Spleen (tissue), 11 donors: ENCODE results near the gene PTPRM. TPM values are rescaled to one million over a fixed set of nuclear protein-coding genes. Genes with fewer than 3 reads are reported as not detected.

Experiments used
- DNase-seq: peaks from one replicate; pipeline ENCODE4 v3.0.0-alpha.2; 2020
- H3K27ac ChIP-seq, 8 donors: fragments of 200-600 bp; sonication (generic) in 7 of 8; 1 replicate in 4 of 8; 2 replicates in 4 of 8; pipeline versions ENCODE4 v1.5.0 to v1.8.0; 2016 to 2021; ENCODE audit warnings: inconsistent platforms in 4 of 8, mild to moderate bottlenecking in 4 of 8, moderate library complexity in 1 of 8
- H3K27me3 ChIP-seq, 7 donors: fragments of 200-600 bp; sonication (generic) in 6 of 7; replicated peaks in 1 of 7; 1 replicate in 4 of 7; 2 replicates in 3 of 7; pipeline versions ENCODE4 v1.5.0 to v1.8.0; 2016 to 2021; ENCODE audit warnings: inconsistent platforms in 3 of 7, mild to moderate bottlenecking in 1 of 7
- H3K36me3 ChIP-seq, 6 donors: fragments of 200-600 bp; sonication (generic) in 5 of 6; 1 replicate in 4 of 6; 2 replicates in 2 of 6; pipeline versions ENCODE4 v1.5.0 to v1.8.0; 2016 to 2021; ENCODE audit warnings: inconsistent platforms in 2 of 6
- H3K4me1 ChIP-seq, 6 donors: fragments of 200-600 bp; sonication (generic) in 5 of 6; 1 replicate in 3 of 6; 2 replicates in 3 of 6; pipeline versions ENCODE4 v1.5.0 to v1.8.0; 2016 to 2021; ENCODE audit warnings: inconsistent platforms in 3 of 6
- H3K4me3 ChIP-seq, 8 donors: fragments of 200-600 bp; sonication (generic) in 7 of 8; 1 replicate in 4 of 8; 2 replicates in 4 of 8; pipeline versions ENCODE4 v1.5.0 to v1.8.0; 2016 to 2021; ENCODE audit warnings: inconsistent platforms in 4 of 8, mild to moderate bottlenecking in 4 of 8, moderate library complexity in 2 of 8
- H3K9me3 ChIP-seq, 8 donors: fragments of 200-600 bp; sonication (generic) in 7 of 8; 1 replicate in 4 of 8; 2 replicates in 4 of 8; pipeline versions ENCODE4 v1.5.0 to v1.8.0; 2016 to 2021; ENCODE audit warnings: inconsistent platforms in 4 of 8
- POLR2A ChIP-seq, 3 donors: fragments of 450-650 bp; IDR thresholded peaks; one replicate each; pipeline ENCODE4 v1.5.1; 2017; ENCODE audit warnings: antibody characterized with exemption in 3 of 3, mild to moderate bottlenecking in 1 of 3
- POLR2AphosphoS5 ChIP-seq, 3 donors: sonication (generic); formaldehyde crosslinking; IDR thresholded peaks; one replicate each; pipeline ENCODE4 v1.5.1; 2017; ENCODE audit warnings: antibody characterized with exemption in 3 of 3
- WGBS, 5 donors: extraction: QIAGEN DNeasy Blood & Tissue Kit in 3 of 5; methylation state at CpG; one replicate each; pipeline versions ENCODE4 v1.1.5 to v1.1.7; 2013 to 2018; 5-methylcytosine and 5-hydroxymethylcytosine counted together
- intact Hi-C: fragments of 100-400 bp; cut with DNase I; formaldehyde crosslinking; loops from one replicate; pipeline ENCODE4 v1.15.0; 2023; ENCODE audit warnings: low total_unique reads
- polyA plus RNA-seq, 3 donors: library from polyadenylated mRNA; stranded (reverse); fragments of 200-250 nt; gene quantifications; one replicate each; pipeline ENCODE4 v1.2.1, GENCODE V29; 2013
- total RNA-seq, 7 donors: library from RNA; depleted of rRNA in 3 of 7; stranded (reverse); fragments of >200 nt in 3 of 7; fragmentation: NEBNext Ultra II Directional in 4 of 7; extraction: Animal tissue kit (Norgen Biotek cat#: 25700) in 4 of 7; gene quantifications; one replicate each; pipeline versions ENCODE4 v1.1.0 to v1.2.1, GENCODE V29; 2016 to 2021
- TF ChIP-seq, protein P1 (sequence below), 11 experiments: fragments of 200-600 bp in 7 of 11; fragments of 450-650 bp in 4 of 11; sonication (generic) in 4 of 11; IDR thresholded peaks in 8 of 11; conservative IDR thresholded peaks in 3 of 11; 1 replicate in 7 of 11; 2 replicates in 4 of 11; pipeline versions ENCODE4 v1.4.0 to v1.8.0; 2016 to 2021; ENCODE audit warnings: antibody characterized with exemption in 11 of 11, inconsistent platforms in 4 of 11, mild to moderate bottlenecking in 1 of 11
- donor health status: healthy with polysubstance abuse.
- donor health status: DM: no; HTN: no; CAD: no; lungs with moderate emphysema.
- donor health status: DM: no; HTN: no; CAD: no.
- donor health status: Bipolar disorder and iron deficiency.
- donor health status: healthy.
- donor health status: DM: no; HTN: no; CAD: no.
- donor health status: DM: yes; HTN: yes; CAD: no.

The PTPRM gene
- total and polyA plus RNA-seq, 10 donors: 23.5 to 97.8 (median 62.8) TPM

DNA sequence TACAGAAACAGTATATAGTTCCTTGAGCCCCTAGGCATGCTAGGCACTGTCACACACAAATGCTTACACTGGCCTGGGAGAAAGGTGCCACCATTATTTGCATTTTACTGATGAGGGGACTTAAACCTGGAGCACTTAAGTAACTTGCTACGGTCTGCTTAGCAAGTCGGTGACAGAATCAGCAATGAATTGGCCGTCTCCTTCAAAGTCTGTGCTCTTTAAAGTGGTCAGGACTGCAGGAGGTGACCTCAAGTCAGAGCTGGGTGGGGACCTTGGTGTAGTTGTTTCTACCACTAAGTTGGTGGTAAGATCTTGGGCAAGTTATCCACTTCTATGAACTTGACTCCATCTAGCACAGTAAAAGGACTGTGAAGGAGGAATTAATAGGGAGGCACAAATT, 34.8 kb downstream of the PTPRM start:
- TF ChIP-seq, protein P1, sequence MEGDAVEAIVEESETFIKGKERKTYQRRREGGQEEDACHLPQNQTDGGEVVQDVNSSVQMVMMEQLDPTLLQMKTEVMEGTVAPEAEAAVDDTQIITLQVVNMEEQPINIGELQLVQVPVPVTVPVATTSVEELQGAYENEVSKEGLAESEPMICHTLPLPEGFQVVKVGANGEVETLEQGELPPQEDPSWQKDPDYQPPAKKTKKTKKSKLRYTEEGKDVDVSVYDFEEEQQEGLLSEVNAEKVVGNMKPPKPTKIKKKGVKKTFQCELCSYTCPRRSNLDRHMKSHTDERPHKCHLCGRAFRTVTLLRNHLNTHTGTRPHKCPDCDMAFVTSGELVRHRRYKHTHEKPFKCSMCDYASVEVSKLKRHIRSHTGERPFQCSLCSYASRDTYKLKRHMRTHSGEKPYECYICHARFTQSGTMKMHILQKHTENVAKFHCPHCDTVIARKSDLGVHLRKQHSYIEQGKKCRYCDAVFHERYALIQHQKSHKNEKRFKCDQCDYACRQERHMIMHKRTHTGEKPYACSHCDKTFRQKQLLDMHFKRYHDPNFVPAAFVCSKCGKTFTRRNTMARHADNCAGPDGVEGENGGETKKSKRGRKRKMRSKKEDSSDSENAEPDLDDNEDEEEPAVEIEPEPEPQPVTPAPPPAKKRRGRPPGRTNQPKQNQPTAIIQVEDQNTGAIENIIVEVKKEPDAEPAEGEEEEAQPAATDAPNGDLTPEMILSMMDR (IDR thresholded peaks at IDR 0.05 in 8 of 11, conservative IDR thresholded peaks at IDR 0.05 in 3 of 11): no peak
- TF ChIP-seq POLR2A (IDR thresholded peaks at IDR 0.05) (no peak), POLR2AphosphoS5 (IDR thresholded peaks at IDR 0.05) (no peak)
- intact Hi-C loops: no loop called here
- no peak overlapping the region for H3K27ac ChIP-seq
- no peaks in the 10 kb centered on the region for H3K36me3 ChIP-seq
- DNase-seq: no peak
- no peak overlapping the region for H3K4me3 ChIP-seq
- peaks cover 0 to 6% (median 0%) of the 10 kb centered on the region in 6 donors for H3K4me1 ChIP-seq
- no peaks in the 10 kb centered on the region for H3K27me3 ChIP-seq
- WGBS, 5 donors: 79 to 94% (median 90%) methylated on average over 3 of the region's 3 CpGs
- no peaks in the 10 kb centered on the region for H3K9me3 ChIP-seq

DNA sequence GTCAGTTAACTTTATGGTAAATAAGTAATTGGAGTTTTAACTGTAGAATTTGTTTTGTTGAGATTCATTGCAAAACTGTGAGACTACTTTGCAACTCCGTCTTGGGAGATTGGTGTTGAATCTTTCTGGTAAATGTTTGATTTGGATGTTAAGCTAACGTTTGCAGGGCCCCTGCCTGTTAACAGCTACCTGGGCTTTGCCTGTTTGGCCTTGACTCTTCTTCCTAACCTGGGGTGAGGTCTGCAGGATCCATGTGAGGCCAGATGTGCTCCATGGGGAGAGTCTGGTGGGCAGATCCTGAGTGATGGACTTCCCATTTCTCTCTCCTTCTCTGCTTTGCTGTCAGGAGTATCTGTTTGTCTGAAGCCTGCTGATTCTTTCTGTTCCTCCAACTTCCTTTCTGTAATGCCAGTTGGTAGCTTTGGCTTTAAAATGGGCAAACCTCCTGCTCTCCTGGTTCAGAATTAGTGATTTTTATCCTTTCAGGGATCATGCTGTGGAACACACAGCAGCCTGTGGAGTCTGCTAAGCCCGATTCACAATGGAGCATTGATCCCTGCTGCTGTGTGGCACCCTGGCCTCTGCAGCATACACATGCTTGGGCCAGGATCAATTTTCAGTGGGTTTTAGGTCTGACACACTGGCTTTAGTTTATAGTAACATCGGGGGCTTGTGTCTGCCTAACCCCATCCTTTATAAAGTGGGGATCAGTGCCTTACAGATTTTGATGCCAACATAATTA, 36.3 kb downstream of the PTPRM start:
- no peak for DNase-seq
- Histone ChIP-seq H3K27me3 (no peaks in the 10 kb centered on the region), H3K36me3 (no peaks in the 10 kb centered on the region), H3K4me3 (no peak overlapping the region), H3K4me1 (peaks cover 0 to 8% (median 5%) of the 10 kb centered on the region in 6 donors), H3K27ac (no peak overlapping the region), H3K9me3 (no peaks in the 10 kb centered on the region)
- TF ChIP-seq, protein P1 (IDR thresholded peaks at IDR 0.05 in 8 of 11, conservative IDR thresholded peaks at IDR 0.05 in 3 of 11): no peak
- TF ChIP-seq POLR2AphosphoS5 (IDR thresholded peaks at IDR 0.05): no peak
- TF ChIP-seq POLR2A (IDR thresholded peaks at IDR 0.05): no peak
- intact Hi-C loops: no loop called here
- WGBS, 5 donors: 72 to 95% (median 86%) methylated on average over 4 of the region's 4 CpGs

DNA sequence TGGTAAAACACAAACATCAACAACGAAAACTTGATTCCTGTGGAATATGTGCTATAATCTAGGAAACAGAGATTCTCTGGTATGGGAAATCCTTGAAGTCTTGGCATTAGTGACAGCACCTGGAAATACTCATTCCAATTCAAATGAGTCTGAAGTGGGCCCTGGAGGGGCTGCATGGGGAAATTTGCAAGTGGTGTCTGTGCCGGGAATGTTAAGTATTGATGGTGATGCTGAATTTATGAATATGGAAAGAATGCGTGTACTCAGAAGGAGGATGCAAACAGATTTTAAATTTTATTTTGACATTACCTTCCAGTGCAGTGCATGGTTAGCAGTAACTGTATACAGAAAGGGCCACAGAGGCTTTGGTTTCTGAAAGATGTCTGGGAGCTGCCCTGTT, 37.2 kb downstream of the PTPRM start:
- TF ChIP-seq, protein P1 (IDR thresholded peaks at IDR 0.05 in 8 of 11, conservative IDR thresholded peaks at IDR 0.05 in 3 of 11): no peak
- no peak for TF ChIP-seq POLR2A (IDR thresholded peaks at IDR 0.05)
- TF ChIP-seq POLR2AphosphoS5 (IDR thresholded peaks at IDR 0.05): no peak
- intact Hi-C loops: no loop called here
- no peak overlapping the region for H3K4me3 ChIP-seq
- H3K27ac ChIP-seq: no peak overlapping the region
- no peaks in the 10 kb centered on the region for H3K36me3 ChIP-seq
- H3K9me3 ChIP-seq: no peaks in the 10 kb centered on the region
- no peak for DNase-seq
- WGBS, 5 donors: 87 to 93% (median 91%) methylated on average over 3 of the region's 3 CpGs
- peaks cover 0 to 18% (median 8%) of the 10 kb centered on the region in 6 donors for H3K4me1 ChIP-seq
- H3K27me3 ChIP-seq: no peaks in the 10 kb centered on the region

DNA sequence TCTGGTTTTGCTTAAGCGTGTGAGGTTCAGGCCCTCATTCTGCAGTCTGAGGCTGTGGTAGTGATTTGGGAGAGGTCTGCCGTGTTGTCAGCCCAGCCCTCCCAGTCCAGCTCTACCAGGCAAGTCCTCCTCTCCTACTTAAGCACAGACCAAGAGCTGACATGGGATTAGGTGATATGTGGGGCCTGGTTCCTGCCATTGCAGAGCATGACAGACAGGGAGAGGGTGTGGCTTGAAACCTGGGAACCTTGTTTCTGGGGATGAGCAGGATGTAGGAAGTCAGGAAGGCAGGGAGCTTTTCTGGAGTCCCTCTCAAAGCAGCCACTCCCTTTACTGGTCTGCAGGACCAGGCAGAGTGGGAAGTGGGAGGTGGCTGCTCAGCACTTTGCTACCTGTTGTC, 38.6 kb downstream of the PTPRM start:
- H3K4me3 ChIP-seq: no peak overlapping the region
- no peak overlapping the region for H3K27ac ChIP-seq
- H3K4me1 ChIP-seq: peaks cover 0 to 24% (median 6%) of the 10 kb centered on the region in 6 donors
- H3K9me3 ChIP-seq: no peaks in the 10 kb centered on the region
- no peak for DNase-seq
- no peaks in the 10 kb centered on the region for H3K27me3 ChIP-seq
- H3K36me3 ChIP-seq: no peaks in the 10 kb centered on the region
- intact Hi-C loops: no loop called here
- WGBS, 5 donors: 86 to 96% (median 91%) methylated on average over 2 of the region's 2 CpGs
- TF ChIP-seq POLR2A (IDR thresholded peaks at IDR 0.05) (no peak), POLR2AphosphoS5 (IDR thresholded peaks at IDR 0.05) (no peak)
- TF ChIP-seq, protein P1 (IDR thresholded peaks at IDR 0.05 in 8 of 11, conservative IDR thresholded peaks at IDR 0.05 in 3 of 11): no peak
